Muscle of leg (tissue), 11 donors: ENCODE measurements around the gene CCNQ. TPM values are rescaled to one million over a fixed set of nuclear protein-coding genes. Genes with fewer than 3 reads are reported as not detected.

Source experiments
- DNase-seq: peaks from one replicate; pipeline ENCODE4 v3.0.0; 2013
- H3K27ac ChIP-seq: one replicate; pipeline ENCODE4 v1.5.1; 2013; ENCODE audit warnings: mild to moderate bottlenecking, low read length, control low read depth
- H3K27me3 ChIP-seq: one replicate; pipeline ENCODE4 v1.6.1; 2013; ENCODE audit warnings: low read length; ENCODE audit not compliant: control insufficient read depth, insufficient read depth
- H3K36me3 ChIP-seq: one replicate; pipeline ENCODE4 v1.6.1; 2013; ENCODE audit warnings: low read length; ENCODE audit not compliant: control insufficient read depth, insufficient read depth
- H3K4me1 ChIP-seq: one replicate; pipeline ENCODE4 v1.6.1; 2013; ENCODE audit warnings: low read length; ENCODE audit not compliant: control insufficient read depth, insufficient read depth
- H3K4me3 ChIP-seq: one replicate; pipeline ENCODE4 v1.5.1; 2013; ENCODE audit warnings: low read length, control low read depth
- H3K9me3 ChIP-seq: replicated peaks from 2 replicates; pipeline ENCODE4 v1.6.1; 2013; ENCODE audit warnings: low read depth, low read length; ENCODE audit not compliant: control insufficient read depth
- WGBS: methylation state at CpG from one replicate; pipeline ENCODE4 v1.1.5; 2013; ENCODE audit warnings: missing lambda C conversion rate; ENCODE audit not compliant: insufficient coverage; 5-methylcytosine and 5-hydroxymethylcytosine counted together
- polyA plus RNA-seq, 8 donors: library from polyadenylated mRNA; unstranded; fragments of 120-200 nt; gene quantifications; one replicate each; pipeline versions ENCODE4 v1.2.1 to v1.2.3, GENCODE V29; 2013; ENCODE audit warnings: inconsistent platforms in 1 of 8, low replicate concordance in 1 of 8; ENCODE audit not compliant: insufficient read length in 8 of 8, insufficient read depth in 1 of 8
- total RNA-seq: library from RNA; stranded (reverse); fragments of 120-200 nt; gene quantifications from one replicate; pipeline ENCODE4 v1.2.4, GENCODE V29; 2013

Gene CCNQ
- total and polyA plus RNA-seq, 9 donors: 11.7 to 15.9 (median 13.3) TPM

- WGBS: 72% methylated on average over 9 of the region's 9 CpGs
- no peak for DNase-seq
- peaks cover 2% of the 10 kb centered on the region for H3K9me3 ChIP-seq
- H3K4me1 ChIP-seq: peaks cover 41% of the 10 kb centered on the region
- H3K4me3 ChIP-seq: no peak overlapping the region
- H3K27me3 ChIP-seq: peaks cover 3% of the 10 kb centered on the region
- H3K27ac ChIP-seq: peak overlapping the region; percentile 65
- H3K36me3 ChIP-seq: no peaks in the 10 kb centered on the region
These were observed 59.0 kb downstream of the CCNQ start for GRCh38 chrX:153539979-153540358.

- 44% methylated on average over 31 of the region's 31 CpGs for WGBS
- H3K9me3 ChIP-seq: peaks cover 2% of the 10 kb centered on the region
- no peaks in the 10 kb centered on the region for H3K36me3 ChIP-seq
- H3K27ac ChIP-seq: peak overlapping the region; percentile 65
- H3K27me3 ChIP-seq: peaks cover 3% of the 10 kb centered on the region
- no peak overlapping the region for H3K4me3 ChIP-seq
- peaks cover 45% of the 10 kb centered on the region for H3K4me1 ChIP-seq
- DNase-seq: peak; percentile 63
These were observed 59.6 kb downstream of the CCNQ start for GRCh38 chrX:153539171-153539978.

GRCh38 chrX:153538424-153538823, 60.5 kb downstream of the CCNQ start:
- Histone ChIP-seq H3K27ac (peak overlapping the region; percentile 65), H3K4me3 (no peak overlapping the region), H3K36me3 (no peaks in the 10 kb centered on the region), H3K27me3 (peaks cover 3% of the 10 kb centered on the region), H3K4me1 (peaks cover 54% of the 10 kb centered on the region), H3K9me3 (peaks cover 2% of the 10 kb centered on the region)
- peak; percentile 44 for DNase-seq
- WGBS: 82% methylated on average over 17 of the region's 17 CpGs

Other genes with a start within 250 kb of the CCNQ start
- gene PNMA6E, start 197.8 kb downstream of the CCNQ start, total RNA-seq: not detected
- gene PNMA6E, start 197.8 kb downstream of the CCNQ start, polyA plus RNA-seq: not detected
- 0.62 TPM for gene ZFP92, start 187.7 kb downstream of the CCNQ start, total RNA-seq
- gene ZFP92, start 187.7 kb downstream of the CCNQ start, polyA plus RNA-seq: 1 to 10 TPM in 2 of 8 donors, under 1 TPM in 6; 0.72 to 1.1 (median 0.89) TPM
- gene TREX2, start 153.1 kb downstream of the CCNQ start, total RNA-seq: 0.49 TPM
- gene TREX2, start 153.1 kb downstream of the CCNQ start, polyA plus RNA-seq: 1 to 10 TPM in 1 of 8 donors, under 1 TPM in 7; 0.20 to 1.3 (median 0.63) TPM
- 20.0 TPM for gene HAUS7, start 128.6 kb downstream of the CCNQ start, total RNA-seq
- 10 to 100 TPM; 27.2 to 34.3 (median 30.3) TPM for gene HAUS7, start 128.6 kb downstream of the CCNQ start, polyA plus RNA-seq
- gene BGN, start 104.2 kb downstream of the CCNQ start, total RNA-seq: 39.7 TPM
- gene BGN, start 104.2 kb downstream of the CCNQ start, polyA plus RNA-seq: 100 to 1,000 TPM in 6 of 8 donors, 10 to 100 TPM in 2; 87.7 to 238 (median 161) TPM
- 0.18 TPM for gene ATP2B3, start 81.5 kb downstream of the CCNQ start, total RNA-seq
- under 1 TPM; 0.22 to 0.56 (median 0.31) TPM for gene ATP2B3, start 81.5 kb downstream of the CCNQ start, polyA plus RNA-seq
- 0.35 TPM for gene DUSP9, start 48.1 kb upstream of the CCNQ start, total RNA-seq
- gene DUSP9, start 48.1 kb upstream of the CCNQ start, polyA plus RNA-seq: under 1 TPM in 7 of 8 donors, not detected in 1; 0.11 to 0.89 (median 0.37) TPM
- 3.5 TPM for gene PNCK, start 74.7 kb upstream of the CCNQ start, total RNA-seq
- gene PNCK, start 74.7 kb upstream of the CCNQ start, polyA plus RNA-seq: 10 to 100 TPM in 1 of 8 donors, 1 to 10 TPM in 5, under 1 TPM in 2; 0.93 to 10.6 (median 3.4) TPM
- gene SLC6A8, start 88.8 kb upstream of the CCNQ start, total RNA-seq: 14.6 TPM
- gene SLC6A8, start 88.8 kb upstream of the CCNQ start, polyA plus RNA-seq: 10 to 100 TPM; 23.0 to 49.1 (median 32.5) TPM
- gene BCAP31, start 125.2 kb upstream of the CCNQ start, total RNA-seq: 51.8 TPM
- 10 to 100 TPM; 73.9 to 90.1 (median 76.9) TPM for gene BCAP31, start 125.2 kb upstream of the CCNQ start, polyA plus RNA-seq
- gene ABCD1, start 125.7 kb upstream of the CCNQ start, total RNA-seq: 7.2 TPM
- gene ABCD1, start 125.7 kb upstream of the CCNQ start, polyA plus RNA-seq: 10 to 100 TPM in 1 of 8 donors, 1 to 10 TPM in 7; 7.7 to 11.4 (median 9.2) TPM
- gene PLXNB3, start 165.1 kb upstream of the CCNQ start, total RNA-seq: 0.89 TPM
- 1 to 10 TPM; 2.4 to 8.9 (median 4.2) TPM for gene PLXNB3, start 165.1 kb upstream of the CCNQ start, polyA plus RNA-seq
- gene SRPK3, start 181.9 kb upstream of the CCNQ start, total RNA-seq: 195 TPM
- gene SRPK3, start 181.9 kb upstream of the CCNQ start, polyA plus RNA-seq: 100 to 1,000 TPM; 145 to 273 (median 232) TPM
- 30.6 TPM for gene IDH3G, start 195.2 kb upstream of the CCNQ start, total RNA-seq
- 10 to 100 TPM; 49.7 to 62.4 (median 54.4) TPM for gene IDH3G, start 195.2 kb upstream of the CCNQ start, polyA plus RNA-seq
- 188 TPM for gene SSR4, start 195.5 kb upstream of the CCNQ start, total RNA-seq
- 100 to 1,000 TPM in 7 of 8 donors, 10 to 100 TPM in 1; 95.6 to 148 (median 131) TPM for gene SSR4, start 195.5 kb upstream of the CCNQ start, polyA plus RNA-seq
- gene PDZD4, start 231.4 kb upstream of the CCNQ start, total RNA-seq: 1.6 TPM
- 1 to 10 TPM; 2.1 to 6.3 (median 3.8) TPM for gene PDZD4, start 231.4 kb upstream of the CCNQ start, polyA plus RNA-seq